Glomerular visceral epithelial cell (primary cell): ENCODE results near the gene NBL1.

ENCODE experiments used
- DNase-seq: peaks from one replicate; pipeline ENCODE4 v3.0.0-alpha.2; 2016; ENCODE audit errors: extremely low spot score

NBL1 gene

DNA sequence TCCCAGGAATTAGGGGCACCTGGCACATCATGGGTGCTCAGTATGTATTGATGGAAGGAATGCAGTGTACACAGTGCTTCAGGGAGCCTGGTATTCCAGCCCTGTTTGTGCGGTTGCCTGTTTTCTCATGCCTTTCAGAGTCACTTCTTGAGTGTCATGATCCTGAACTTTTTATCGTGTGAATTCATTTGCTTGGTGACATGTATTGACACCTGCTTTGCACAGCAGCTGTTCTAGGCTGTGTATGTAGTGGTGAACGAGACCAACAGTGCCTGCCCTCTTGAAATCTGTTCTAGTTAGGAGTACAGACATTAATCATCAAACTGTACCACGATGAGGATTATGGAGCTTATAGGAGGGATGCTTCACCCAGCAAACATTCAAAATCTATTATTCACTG lies 26.7 kb downstream of the NBL1 start:
- DNase-seq = no peak

DNA sequence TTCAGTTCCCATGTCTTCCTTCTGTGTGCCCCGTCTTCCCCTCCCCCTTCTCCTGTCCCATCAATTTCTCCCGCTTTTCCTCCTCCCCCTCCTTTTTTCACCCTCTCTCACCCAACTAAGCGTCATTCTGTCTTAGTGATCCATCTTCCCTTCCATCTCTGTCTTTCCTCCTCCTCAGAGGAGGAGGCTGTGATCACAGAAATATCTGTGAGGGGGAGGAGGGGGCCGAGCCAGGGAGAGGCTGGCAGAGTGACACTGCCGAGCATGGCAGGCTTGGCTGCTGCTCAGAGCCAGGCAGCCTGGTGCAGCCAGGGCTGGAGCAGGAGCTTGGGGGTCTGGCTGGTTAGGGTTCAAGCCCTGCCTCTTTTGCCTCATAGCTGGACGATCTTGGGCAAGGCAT lies 28.1 kb downstream of the NBL1 start:
- DNase-seq = no peak

GRCh38 chr1:19675797-19676196 lies 31.7 kb downstream of the NBL1 start:
- DNase-seq = no peak

GRCh38 chr1:19676438-19676922 lies 32.4 kb downstream of the NBL1 start:
- peak; percentile 26 for DNase-seq

DNA sequence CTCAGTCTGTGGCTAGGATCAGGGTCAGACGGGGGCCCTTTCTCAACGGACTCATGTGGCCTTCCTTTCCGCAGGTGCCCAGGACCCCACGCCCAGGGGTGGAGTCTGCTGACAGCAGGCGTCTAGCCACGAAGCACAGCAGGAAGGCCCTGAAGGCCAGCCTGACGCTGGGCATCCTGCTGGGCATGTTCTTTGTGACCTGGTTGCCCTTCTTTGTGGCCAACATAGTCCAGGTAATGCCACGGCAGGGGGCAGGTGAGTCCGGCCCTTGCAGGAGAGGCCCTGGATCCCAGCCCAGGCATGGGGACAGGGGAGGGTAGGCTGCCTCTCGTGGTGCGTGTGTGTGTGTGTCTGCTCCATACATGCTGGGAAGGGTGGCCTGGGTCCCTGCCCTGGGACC lies 34.4 kb downstream of the NBL1 start:
- DNase-seq = no peak

DNA sequence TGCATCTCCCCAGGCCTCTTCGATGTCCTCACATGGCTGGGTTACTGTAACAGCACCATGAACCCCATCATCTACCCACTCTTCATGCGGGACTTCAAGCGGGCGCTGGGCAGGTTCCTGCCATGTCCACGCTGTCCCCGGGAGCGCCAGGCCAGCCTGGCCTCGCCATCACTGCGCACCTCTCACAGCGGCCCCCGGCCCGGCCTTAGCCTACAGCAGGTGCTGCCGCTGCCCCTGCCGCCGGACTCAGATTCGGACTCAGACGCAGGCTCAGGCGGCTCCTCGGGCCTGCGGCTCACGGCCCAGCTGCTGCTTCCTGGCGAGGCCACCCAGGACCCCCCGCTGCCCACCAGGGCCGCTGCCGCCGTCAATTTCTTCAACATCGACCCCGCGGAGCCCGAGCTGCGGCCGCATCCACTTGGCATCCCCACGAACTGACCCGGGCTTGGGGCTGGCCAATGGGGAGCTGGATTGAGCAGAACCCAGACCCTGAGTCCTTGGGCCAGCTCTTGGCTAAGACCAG lies 34.9 kb downstream of the NBL1 start:
- no peak for DNase-seq

- DNase-seq = no peak
Measured at GRCh38 chr1:19679691-19680090, 35.6 kb downstream of the NBL1 start.

GRCh38 chr1:19680644-19681043 lies 36.5 kb downstream of the NBL1 start:
- DNase-seq = no peak

- DNase-seq = peak; percentile 63
Measured at GRCh38 chr1:19682257-19682656, 38.1 kb downstream of the NBL1 start.

- no peak for DNase-seq
Measured at GRCh38 chr1:19682901-19683300, 38.8 kb downstream of the NBL1 start.

GRCh38 chr1:19683351-19683750 lies 39.2 kb downstream of the NBL1 start:
- no peak for DNase-seq

DNA sequence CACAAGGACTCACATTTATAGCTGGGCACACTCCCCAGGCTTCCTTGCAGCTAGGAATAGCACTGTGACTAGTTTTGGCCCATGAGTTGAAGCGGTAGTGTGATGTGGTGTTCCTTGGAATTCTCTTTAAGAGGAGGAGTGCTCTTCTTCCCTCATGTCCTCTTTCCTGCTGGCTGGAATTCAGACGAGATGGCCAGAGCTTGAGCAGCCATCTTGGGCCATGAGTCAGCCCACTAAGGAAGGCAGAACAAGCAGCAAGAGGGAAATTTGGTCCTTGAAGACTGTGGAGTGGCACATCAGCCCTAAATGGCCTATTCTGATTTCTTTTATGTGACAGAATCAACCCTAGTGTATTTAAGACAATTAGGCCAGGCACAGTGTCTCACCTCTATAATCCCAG lies 40.6 kb downstream of the NBL1 start:
- no peak for DNase-seq

DNA sequence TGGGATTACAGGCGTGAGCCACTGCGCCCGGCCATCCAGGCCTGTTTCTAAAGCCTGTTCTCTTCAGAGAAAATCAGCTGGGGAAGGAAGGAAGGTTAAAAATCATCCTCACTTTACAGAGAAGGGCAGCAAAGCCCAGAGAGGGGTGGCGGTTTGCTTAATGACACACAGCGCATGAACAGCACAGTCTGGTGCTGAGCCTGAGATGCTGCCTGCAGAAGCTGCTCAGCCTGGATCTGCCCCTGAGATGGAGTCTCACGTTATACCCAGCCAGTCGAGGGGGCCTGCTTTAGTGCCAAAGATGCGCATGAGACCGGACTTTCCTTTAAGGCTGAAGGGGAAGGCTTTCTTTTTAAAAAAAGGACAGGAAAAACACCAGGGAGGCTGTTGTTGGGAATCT lies 41.9 kb downstream of the NBL1 start:
- no peak for DNase-seq

DNA sequence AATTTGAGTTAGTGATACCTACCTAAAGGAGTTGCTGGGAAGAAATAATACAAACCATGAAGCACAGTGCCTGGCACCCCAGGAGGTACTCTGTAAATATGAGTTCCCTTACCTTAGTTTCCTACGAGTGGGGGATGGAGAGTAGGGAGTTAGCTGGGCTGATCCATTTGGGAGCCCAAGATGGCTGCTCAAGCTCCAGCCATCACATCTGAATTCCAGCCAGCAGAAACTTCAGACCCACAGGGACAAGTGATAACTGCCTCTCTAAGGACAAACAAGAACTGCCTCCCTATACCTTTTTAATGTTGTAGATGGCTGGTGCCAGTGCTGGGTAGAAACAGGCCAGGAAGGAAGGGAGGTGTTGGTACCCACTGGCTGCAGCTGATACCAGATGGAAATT lies 43.3 kb downstream of the NBL1 start:
- no peak for DNase-seq

GRCh38 chr1:19688041-19688842 lies 44.1 kb downstream of the NBL1 start:
- DNase-seq = no peak

- DNase-seq = no peak
Measured at GRCh38 chr1:19689085-19689757, 45.1 kb downstream of the NBL1 start.

DNA sequence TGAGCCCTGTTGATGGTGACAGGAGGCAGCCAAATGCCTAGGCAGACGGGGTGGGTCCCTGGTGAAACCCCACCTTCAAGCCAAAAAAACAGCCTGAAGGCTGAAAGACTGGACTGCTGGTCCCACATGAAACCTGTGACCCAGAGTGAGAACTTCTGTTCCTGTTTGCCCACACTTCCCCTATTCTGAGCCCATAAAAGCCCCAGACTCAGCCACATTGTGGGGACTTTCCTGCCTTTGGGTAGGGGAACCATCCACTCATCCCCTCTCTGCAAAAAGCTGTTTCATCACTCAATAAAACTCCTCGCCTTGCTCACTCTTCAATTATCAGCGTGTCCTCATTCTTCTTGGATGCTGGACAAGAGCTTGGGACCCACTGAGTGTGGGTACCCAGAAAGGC lies 45.7 kb downstream of the NBL1 start:
- no peak for DNase-seq

DNA sequence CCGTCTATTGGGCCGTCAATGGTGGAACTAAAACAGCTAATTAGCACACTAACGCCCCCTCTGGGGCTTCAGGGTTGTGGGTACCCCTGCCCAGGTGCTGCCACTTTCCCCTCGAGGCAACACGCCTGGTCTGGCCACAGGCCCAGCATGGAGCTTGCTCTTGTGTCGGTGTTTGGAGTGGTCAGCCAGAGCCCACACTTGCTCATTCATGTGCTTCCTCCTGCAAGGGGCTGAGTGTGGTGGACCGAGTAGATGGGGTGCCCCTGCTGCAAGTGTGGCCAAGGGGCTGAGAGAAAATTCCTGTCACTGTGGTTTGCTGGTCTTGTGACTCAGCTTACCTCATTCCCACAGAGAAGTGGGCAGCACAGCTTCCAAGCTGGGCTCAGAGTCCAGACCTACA lies 46.2 kb downstream of the NBL1 start:
- DNase-seq = no peak

- no peak for DNase-seq
Measured at GRCh38 chr1:19694298-19694697, 50.2 kb downstream of the NBL1 start.

DNA sequence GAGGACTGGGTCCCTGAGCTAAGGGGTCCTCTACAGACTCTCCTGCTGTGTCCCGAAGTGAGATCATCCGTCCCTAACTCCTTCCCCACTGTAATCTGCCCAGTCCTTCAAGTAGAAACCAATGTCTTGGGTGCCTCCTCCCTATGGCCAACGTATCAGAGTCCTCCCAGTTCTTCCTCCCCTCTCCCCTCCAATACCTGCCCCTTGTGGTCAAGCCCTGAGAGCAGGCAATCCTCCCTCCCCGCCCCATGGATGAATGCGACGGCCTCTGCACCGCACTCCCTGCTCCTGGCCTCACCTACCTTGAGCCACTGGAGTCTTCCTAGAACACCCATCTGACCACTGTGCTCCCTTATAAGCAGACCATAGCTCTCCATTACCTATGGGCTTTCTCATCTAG lies 51.7 kb downstream of the NBL1 start:
- no peak for DNase-seq

DNA sequence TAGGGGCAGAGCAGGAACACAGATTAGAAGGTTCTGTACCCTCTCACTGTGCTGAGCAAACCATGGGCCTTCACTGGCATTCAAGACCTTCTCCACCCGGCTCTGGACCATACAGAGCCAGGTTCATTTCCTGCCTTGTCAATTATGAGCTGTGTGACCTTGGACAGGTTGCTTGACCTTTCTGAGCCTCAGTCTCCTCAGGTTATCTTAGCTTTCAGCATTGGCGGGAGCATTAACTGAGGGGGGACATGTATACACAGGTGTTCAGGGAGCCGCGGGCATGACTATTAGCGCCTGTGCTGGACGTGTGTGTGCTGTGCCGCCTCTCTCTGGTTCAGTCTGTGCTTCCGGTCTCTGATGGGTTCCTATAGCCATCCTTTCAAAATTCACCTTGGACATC lies 52.7 kb downstream of the NBL1 start:
- no peak for DNase-seq

DNA sequence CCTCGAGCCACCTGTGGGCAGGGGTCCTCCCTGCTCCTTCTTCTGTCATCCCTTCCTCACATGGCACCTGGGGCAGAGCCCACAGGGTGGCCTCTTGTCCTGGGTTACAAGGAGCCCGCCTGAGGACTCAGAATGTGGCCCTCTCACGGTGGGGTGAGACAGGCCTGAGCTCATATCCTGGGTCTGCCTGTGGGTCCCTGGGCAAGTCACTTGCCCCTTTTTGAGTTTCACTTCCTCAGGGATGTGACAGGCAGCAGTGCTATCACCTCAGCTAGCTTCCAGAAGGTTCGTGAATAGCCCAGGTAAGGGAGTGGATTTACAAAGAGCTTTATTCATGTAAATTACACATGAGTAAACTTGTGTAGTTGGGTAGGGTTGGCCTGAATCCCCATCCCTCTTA lies 54.1 kb downstream of the NBL1 start:
- no peak for DNase-seq

DNA sequence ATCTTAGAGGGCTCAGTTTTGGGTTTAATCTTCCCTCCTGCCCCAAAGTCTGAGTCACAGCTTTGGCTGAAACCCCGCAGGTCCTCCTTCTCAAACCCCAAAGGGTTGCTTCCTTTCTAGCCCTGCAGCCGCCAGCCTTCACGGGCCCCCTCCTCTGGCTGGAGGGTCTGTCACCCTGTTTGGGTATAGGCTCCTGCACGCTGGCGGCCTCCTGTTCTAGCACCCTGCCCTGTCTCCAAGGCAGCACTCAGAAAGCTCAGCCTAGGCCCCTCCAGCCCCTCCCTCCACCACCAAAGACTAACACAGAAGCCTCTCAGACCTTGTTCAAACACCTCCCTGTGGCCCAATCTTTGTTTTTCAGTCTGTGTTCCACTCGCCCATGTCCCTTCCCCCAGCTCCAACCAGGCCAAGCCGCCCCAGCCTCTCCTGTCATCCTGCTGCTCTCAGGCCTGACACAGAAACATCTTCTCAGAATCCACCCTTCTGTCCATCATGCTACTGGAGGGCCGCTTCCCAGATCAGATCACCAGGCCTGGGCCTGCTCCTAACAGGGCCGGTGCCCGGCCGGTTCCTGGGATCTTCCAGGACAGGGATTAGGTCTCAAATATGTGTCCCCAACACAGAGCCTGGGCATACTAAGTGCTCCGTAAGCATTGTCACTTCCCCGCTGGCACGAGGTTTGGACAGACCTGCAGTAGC lies 56.1 kb downstream of the NBL1 start:
- DNase-seq = no peak
